Measurements from ENCODE around the gene SLAMF9.

SLAMF9 gene

GRCh38 chr1:159932296-159933285 lies 21.4 kb downstream of the SLAMF9 start:
- no peak for DNase-seq

- no peak for DNase-seq
Observed at GRCh38 chr1:159931795-159932173, 22.3 kb downstream of the SLAMF9 start.

GRCh38 chr1:159931101-159931794 lies 22.8 kb downstream of the SLAMF9 start:
- DNase-seq: no peak

- no peak for DNase-seq
Observed at GRCh38 chr1:159930634-159931033, 23.4 kb downstream of the SLAMF9 start.

- no peak for DNase-seq
Observed at GRCh38 chr1:159930216-159930615, 23.8 kb downstream of the SLAMF9 start.

GRCh38 chr1:159929155-159930051 lies 24.6 kb downstream of the SLAMF9 start:
- DNase-seq: no peak

- no peak for DNase-seq
Observed at GRCh38 chr1:159928491-159929050, 25.5 kb downstream of the SLAMF9 start.

- no peak for DNase-seq
Observed at GRCh38 chr1:159927849-159928431, 26.1 kb downstream of the SLAMF9 start.

- no peak for DNase-seq
Observed at GRCh38 chr1:159927211-159927848, 26.7 kb downstream of the SLAMF9 start.

- no peak for DNase-seq
Observed at GRCh38 chr1:159925719-159926078, 28.3 kb downstream of the SLAMF9 start.

- DNase-seq: no peak
Observed at GRCh38 chr1:159924791-159925718, 29.0 kb downstream of the SLAMF9 start, which contains the start of gene TAGLN2. TSS of gene TAGLN2 (minus strand) at chr1:159925507. CDS start at chr1:159920509, 4,998 bp downstream.

GRCh38 chr1:159924025-159924790 lies 29.8 kb downstream of the SLAMF9 start:
- no peak for DNase-seq

GRCh38 chr1:159923203-159924024 lies 30.6 kb downstream of the SLAMF9 start:
- no peak for DNase-seq

GRCh38 chr1:159922511-159923202 lies 31.4 kb downstream of the SLAMF9 start:
- DNase-seq: no peak

GRCh38 chr1:159921700-159922504 lies 32.1 kb downstream of the SLAMF9 start:
- no peak for DNase-seq

GRCh38 chr1:159921251-159921650 lies 32.8 kb downstream of the SLAMF9 start:
- no peak for DNase-seq

GRCh38 chr1:159920651-159921050 lies 33.4 kb downstream of the SLAMF9 start:
- DNase-seq: no peak
